NCI-H2227 (cell line): ENCODE data around the gene GGCX.
"Not testable (repeated sequence)": the region's sequence is repeated elsewhere in the genome, so short reads cannot be mapped to it uniquely, and the experiment has no call there.

Source experiments
- DNase-seq: peaks from one replicate; lab custom pipeline; 2025; ENCODE audit not compliant: unreplicated experiment; lab: John Stamatoyannopoulos, UW

The GGCX gene

GRCh38 chr2:85594715-85595300 lies 33.5 kb upstream of the GGCX start:
- DNase-seq = peak; percentile 42

DNA sequence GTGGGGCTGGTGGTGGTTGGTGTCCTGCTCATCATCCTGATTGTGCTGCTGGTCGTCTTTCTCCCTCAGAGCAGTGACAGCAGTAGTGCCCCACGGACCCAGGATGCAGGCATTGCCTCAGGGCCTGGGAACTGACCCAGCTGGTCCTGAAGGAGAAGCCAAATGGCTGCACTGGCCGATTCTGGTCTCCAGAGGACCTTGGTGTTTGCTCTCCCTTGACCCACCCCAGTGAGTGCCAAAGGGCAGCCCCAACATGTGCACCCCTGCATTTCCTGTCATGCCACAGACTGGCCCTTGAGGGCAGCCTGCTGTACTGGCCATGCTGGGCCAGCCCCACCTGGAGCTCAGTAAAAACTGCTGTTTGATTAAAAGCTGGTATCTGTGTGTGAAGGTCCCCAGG lies 31.7 kb upstream of the GGCX start:
- DNase-seq = no peak

- DNase-seq = not testable (repeated sequence)
These were observed 31.0 kb upstream of the GGCX start for GRCh38 chr2:85592299-85592698.

GRCh38 chr2:85591563-85591962 lies 30.3 kb upstream of the GGCX start:
- no peak for DNase-seq

DNA sequence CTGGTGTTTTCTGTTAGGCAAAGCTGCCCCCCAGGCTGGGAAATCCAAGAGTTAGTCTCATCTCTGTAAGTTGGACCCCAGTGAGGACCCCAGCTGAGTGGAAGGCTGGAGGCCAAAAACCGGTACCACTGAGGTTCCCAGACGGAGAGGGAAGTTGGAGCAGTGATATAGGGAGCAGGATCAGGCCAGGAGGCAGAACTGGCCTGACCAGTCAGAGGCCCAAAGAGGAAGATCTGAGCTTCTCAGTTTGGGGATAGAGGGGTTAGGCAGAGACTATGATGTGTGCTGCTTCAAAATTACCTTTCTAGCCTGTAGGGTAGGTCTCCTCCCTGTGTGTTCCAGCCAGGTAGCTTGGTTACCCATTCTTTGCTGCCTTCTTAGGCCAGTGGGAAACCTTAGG lies 29.7 kb upstream of the GGCX start:
- no peak for DNase-seq

- no peak for DNase-seq
These were observed 28.9 kb upstream of the GGCX start for GRCh38 chr2:85589982-85590791.

GRCh38 chr2:85589181-85589580 lies 27.9 kb upstream of the GGCX start:
- DNase-seq = no peak

GRCh38 chr2:85588645-85589044 lies 27.4 kb upstream of the GGCX start:
- no peak for DNase-seq

- DNase-seq = no peak
These were observed 26.9 kb upstream of the GGCX start for GRCh38 chr2:85588236-85588635.

DNA sequence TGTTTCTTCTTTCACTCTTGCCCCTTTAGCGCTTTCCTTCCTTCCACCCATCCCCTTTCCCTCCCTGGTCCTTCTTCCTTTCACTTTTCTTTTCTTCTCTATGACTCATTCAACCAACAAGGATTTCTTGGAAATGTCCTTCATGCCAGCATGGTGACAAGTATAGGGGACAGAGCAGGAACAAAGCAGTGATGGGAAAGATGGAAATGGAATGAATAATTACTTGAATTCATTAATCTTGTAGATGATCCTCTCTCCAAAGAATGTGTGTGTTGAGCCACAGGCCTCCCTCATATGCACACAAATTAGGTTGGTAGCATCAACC lies 24.4 kb upstream of the GGCX start:
- no peak for DNase-seq

DNA sequence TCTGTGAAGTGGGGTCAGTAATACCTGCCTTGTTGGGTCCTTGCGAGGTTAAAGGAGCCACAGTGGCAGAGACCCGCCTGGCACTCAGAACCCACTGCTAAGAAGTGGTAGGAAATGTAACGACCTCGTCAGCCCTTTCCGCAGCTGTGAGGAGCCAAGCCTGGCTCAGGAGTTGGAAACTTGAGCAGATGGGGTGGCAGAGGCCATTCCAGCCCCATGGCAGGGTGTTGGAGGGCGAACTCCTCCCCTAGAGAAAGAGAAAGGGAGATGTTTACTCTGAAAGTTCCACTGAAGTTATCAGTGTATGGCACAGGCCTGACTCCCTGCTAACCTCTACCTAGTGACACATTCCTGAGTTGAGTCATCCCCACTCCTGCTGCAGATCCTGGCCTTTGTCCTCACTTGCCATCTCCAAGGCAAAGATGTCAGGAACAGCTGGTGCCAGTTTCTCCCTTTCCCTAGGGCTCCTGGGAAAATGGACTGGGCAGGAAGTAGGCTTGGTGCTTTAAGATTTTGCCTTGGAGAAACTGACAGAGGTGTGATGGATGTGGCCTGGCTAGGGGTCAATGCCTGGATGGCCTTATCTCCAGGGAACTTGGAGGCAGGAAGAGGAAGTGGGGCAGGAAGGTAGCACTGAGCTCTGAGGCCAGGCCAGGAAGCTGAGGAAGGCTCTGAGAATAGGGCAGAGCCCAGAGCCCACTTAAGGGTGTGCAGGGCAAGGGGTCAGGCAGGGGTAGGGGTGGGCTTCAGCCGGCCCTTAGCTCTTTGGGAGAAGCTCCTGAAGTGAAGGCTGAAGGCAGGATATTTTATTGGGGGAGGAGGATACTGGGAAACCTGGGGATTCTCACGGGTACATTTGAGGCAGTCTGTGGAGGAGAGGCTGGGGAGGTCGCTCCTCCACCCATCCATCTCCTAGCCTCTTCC lies 23.8 kb upstream of the GGCX start:
- no peak for DNase-seq

DNA sequence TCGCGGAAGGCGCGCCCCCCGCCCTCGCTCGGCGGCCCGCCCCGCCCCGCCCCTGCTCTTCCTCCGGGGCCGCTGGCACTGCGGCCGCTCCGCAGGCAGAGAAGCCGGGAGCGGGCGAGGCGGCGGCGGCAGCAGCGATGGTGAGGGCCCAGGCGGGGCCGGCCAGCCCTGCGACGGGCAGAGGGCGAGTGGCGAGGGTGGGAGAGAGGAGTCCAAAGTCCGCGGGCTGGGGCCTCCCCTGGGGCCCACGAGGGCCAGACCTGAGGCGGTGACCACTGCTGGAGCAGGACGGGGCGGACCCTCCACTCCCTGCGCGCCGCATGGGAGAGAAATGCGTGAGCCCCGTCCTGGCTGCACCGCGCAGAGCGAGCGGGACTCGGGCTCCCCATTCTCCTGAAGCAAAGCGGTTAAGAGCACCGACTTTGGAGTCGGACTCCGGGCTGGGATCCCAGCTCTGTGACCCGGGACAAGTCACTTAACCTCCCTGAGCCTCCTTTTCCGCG lies 23.1 kb upstream of the GGCX start, which contains the start of gene VAMP5:
Gene VAMP5 (plus strand): TSS at position 78 of the 503 bp plus-strand sequence. CDS start 60 bp downstream, at position 138.
- peak; percentile 51 for DNase-seq

- DNase-seq = no peak
These were observed 22.5 kb upstream of the GGCX start for GRCh38 chr2:85583667-85584353.

DNA sequence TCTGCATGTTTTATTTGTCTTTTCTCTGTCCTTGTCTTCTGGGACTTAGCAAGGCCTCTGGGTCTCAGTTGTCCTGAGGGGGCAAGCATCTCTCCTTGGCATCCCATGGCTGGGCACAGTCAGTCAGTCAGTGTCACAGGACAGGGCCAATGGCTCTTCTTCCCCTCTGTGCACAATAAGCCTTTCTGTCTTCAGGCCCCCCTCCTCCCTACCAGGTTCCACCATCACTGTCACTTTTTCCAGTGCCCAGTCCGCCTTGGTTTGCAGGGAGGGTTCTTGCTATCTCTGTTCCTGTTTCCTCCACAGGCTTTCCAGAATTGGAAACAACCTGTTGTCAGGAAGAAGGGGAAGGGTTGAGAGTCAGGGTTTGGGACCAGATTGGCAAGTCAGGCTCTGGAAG lies 21.2 kb upstream of the GGCX start:
- DNase-seq = no peak

DNA sequence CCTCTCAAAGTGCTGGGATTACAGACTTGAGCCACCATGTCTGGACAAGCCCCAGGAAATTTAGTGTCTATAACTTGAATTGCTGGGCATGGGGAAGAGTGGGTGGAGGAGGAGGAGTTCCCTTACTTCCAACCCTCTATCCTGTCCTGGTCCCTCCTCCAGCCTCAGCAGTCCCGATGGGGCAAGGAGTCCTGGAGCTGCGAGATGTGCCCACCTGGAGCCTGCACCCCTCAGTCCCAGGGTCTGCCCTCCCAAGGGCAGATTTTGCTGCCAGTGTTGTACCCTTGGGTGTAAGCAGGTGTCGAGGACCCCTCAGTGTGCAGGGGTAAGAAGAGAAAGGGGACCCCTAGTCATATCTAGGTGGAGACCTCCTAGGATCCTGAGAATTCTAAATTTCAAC lies 18.9 kb upstream of the GGCX start:
- no peak for DNase-seq

- DNase-seq = peak; percentile 36
These were observed 18.1 kb upstream of the GGCX start for GRCh38 chr2:85579266-85579935.

DNA sequence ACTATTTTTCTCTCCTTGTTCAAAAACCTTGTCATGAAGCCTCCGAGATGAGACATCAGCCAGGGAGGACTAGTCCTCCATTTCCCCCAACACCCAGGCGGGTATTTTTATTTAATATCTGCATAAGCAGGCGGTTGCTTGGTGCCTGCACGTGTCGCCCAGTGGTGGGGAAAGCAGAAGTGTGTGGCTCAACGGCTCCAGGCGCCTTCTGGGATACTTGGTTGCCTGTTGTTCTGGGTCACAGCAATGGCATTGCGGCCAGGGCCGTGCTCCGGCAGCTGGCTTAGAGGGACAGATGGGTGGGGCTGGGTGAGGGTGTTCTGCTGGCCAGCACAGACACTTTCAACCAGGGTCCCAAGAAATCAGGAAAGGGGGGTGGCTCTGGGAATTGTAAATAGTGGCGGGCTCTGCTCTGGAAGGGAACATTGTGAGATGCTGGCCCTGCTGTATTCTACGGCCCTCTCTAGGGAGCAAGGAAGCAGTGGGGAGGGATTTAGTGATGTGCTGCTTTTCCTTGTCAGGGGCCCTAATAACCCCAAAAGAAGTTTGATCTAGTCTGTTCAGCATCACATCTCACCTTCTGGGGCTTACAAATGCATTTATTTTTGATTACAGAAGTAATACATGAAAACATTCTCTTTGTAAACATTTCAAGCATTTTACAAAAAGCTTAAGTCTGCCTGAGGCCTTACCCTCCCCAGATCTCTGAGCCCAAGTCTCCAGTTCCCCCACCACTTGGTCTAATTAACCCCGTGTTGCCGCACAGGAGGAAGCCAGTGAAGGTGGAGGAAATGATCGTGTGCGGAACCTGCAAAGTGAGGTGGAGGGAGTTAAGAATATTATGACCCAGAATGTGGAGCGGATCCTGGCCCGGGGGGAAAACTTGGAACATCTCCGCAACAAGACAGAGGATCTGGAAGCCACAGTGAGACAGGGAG lies 17.2 kb upstream of the GGCX start:
- DNase-seq = no peak

DNA sequence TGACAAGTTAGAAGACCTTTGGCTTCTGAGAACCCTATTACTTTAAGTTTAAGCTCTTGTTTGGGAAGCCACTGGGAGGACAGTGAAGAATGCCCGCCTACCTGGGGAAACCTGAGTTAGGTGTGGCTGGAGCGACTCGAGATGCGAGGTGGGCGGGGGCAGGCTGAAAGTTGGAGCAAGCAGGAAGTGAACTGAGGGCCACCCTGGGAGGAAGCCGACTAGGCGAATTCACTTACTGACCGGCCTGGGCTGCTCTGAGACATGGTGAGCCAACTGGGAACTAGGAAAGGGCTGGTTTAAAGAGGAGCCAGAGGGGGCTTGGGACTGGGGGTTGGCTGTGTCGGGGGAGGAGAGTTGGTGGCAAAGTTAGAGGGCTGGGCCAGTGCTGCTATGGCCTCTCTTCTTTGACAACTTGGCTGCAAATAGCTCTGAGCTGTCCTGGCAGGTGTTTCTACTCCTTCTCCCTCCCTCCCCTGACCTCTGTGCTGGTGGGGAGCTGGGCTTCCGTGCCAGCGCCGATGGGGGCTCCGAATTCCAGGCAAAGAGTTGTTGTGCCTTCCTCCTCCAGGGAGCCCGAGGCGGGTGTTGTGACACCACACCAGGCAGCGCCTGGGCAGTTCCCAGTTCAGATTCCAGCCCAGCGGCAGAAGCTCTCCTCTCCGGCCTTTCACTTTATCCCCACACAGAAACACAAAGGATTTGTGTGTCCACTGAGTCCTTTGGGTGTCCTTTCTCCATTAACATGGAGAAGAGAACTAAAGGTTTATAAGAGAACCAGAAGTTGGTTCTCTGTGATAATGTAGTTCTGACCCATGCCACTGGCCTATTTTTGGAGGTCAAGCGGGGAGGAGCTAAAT lies 16.3 kb upstream of the GGCX start, which contains the start of gene VAMP8:
Gene VAMP8 (plus strand): TSS at position 201 of the 857 bp plus-strand sequence. CDS start 61 bp downstream, at position 262.
- DNase-seq = no peak
